ENCODE results near the gene GTPBP4. TPM values are rescaled to one million over a fixed set of nuclear protein-coding genes. Genes with fewer than 3 reads are reported as not detected.
A peak's percentile ranks its signal among the peaks of the same experiment; 100 is the strongest.

The GTPBP4 gene
- total RNA-seq, 1 experiment from 2014 or later: 62.5 TPM

DNA sequence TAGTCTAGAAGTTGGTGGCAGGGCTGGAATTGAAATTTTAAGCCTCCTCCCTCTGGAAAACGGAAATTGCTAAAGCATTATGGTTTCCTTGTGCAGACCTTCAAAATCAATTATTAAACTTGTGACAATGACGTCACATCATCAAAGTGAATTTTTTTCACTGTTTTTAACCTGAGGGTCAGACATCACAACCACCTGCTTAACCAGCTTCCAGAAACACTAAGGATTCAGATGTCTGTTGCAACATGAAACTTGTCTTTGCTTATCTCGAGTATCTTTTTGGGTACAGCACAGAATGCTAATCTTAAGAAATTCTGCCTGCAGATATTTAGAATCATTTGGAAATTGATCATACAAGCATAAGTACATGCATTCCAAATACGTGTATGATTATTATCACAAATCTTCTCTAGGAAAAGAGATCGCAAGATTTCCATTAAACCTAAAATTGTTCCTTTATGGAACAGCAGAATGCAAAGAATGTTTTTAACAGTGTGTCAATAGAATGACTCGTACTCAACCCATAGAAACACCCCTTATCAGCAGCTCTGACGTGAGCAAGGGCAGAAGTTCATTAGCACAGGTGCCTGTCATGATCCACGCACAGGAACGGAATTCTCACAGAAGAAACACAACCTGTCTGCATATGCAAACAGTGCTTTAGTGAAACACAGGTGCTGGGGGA lies 4.1 kb upstream of the GTPBP4 start:
- ChIA-PET CTCF (no interaction called here), POLR2A (ENCODE audit: unreplicated experiment) (no interaction called here)
- Histone ChIP-seq H3K9me3 (ENCODE audit: insufficient read depth, low read depth) (peaks cover 13% of the 10 kb centered on the region), H3K4me1 (replicated peaks; ENCODE audit: insufficient read depth) (peaks cover 10% of the 10 kb centered on the region), H3K79me2 (ENCODE audit: low read depth) (peaks cover 20% of the 10 kb centered on the region), H2AFZ (no peak overlapping the region), H4K20me1 (ENCODE audit: insufficient read depth) (peaks cover 6% of the 10 kb centered on the region), H3K9me2 (ENCODE audit: insufficient read depth) (no peaks in the 10 kb centered on the region), H3F3A (ENCODE audit: insufficient read depth, low read depth) (peaks cover 9% of the 10 kb centered on the region; the same call in 1 of the 2 replicates), H3K4me2 (0 out of 2 replicates have a peak overlapping the region, but pooled peaks have one; percentile 2), H3K4me3 (no peak overlapping the region), H3K27me3 (ENCODE audit: insufficient read depth, low read depth) (no peaks in the 10 kb centered on the region), H3K27ac (peak overlapping the region; percentile 49; the same call in 1 of the 2 replicates), H3K36me3 (ENCODE audit: low read depth) (no peaks in the 10 kb centered on the region)
- DNase-seq: peak; percentile 46 to 84
- BruUV-seq (replicated peaks): no TSS peak
- TF ChIP-seq EZH2 (IDR thresholded peaks at IDR 0.05; ENCODE audit: low read depth) (no peak), CTCF (conservative IDR thresholded peaks at IDR 0.05) (no peak)
- intact Hi-C loops (cut with micrococcal nuclease; ENCODE audit: unreplicated experiment): no loop called here

DNA sequence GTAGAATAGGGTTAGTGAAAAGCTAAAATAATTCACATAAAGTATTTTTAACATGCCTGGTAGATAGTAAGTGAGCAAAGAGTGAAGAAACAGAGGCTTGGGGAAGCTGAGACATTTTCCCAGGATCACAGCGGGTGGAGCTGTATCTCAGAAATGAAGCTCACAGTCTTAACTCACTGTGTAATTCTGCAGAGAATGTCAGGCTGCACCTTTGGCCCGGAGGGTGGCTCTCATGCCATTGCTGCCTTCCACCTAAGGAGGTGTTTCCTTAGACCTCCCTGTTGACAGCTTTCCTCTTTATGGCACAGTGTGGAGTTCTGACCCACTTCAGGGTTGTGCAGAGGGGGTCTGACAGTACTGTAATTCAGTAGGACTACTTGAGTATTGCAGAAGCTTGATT lies 2.9 kb upstream of the GTPBP4 start:
- no peak overlapping the region for H3K4me3 ChIP-seq
- ChIA-PET CTCF (no interaction called here), POLR2A (ENCODE audit: unreplicated experiment) (interaction anchor here (0.5 kb wide), 1 partner anchor 18 kb away, joined by 3 read pairs; no protein-coding TSS in a partner anchor)
- H3K36me3 ChIP-seq (ENCODE audit: low read depth): 0 out of 2 replicates have a peak, but pooled peaks cover 4% of the 10 kb centered on the region
- no peak for DNase-seq
- H2AFZ ChIP-seq: no peak overlapping the region
- no peak overlapping the region for H3K4me2 ChIP-seq
- H3K9me2 ChIP-seq (ENCODE audit: insufficient read depth): no peaks in the 10 kb centered on the region
- H3K4me1 ChIP-seq (replicated peaks; ENCODE audit: insufficient read depth): peaks cover 20% of the 10 kb centered on the region
- no peak overlapping the region for H3K27ac ChIP-seq
- H4K20me1 ChIP-seq (ENCODE audit: insufficient read depth): peaks cover 18% of the 10 kb centered on the region
- no TSS peak for BruUV-seq (replicated peaks)
- peaks cover 9% of the 10 kb centered on the region; the same call in 1 of the 2 replicates for H3K9me3 ChIP-seq (ENCODE audit: insufficient read depth, low read depth)
- TF ChIP-seq CTCF (conservative IDR thresholded peaks at IDR 0.05): no peak
- TF ChIP-seq EZH2 (IDR thresholded peaks at IDR 0.05; ENCODE audit: low read depth): no peak
- H3K79me2 ChIP-seq (ENCODE audit: low read depth): peaks cover 33% of the 10 kb centered on the region
- peaks cover 9% of the 10 kb centered on the region; the same call in 1 of the 2 replicates for H3F3A ChIP-seq (ENCODE audit: insufficient read depth, low read depth)
- H3K27me3 ChIP-seq (ENCODE audit: insufficient read depth, low read depth): no peaks in the 10 kb centered on the region
- intact Hi-C loops (cut with micrococcal nuclease; ENCODE audit: unreplicated experiment): no loop called here

- Histone ChIP-seq H3K36me3 (ENCODE audit: low read depth) (0 out of 2 replicates have a peak, but pooled peaks cover 4% of the 10 kb centered on the region), H3K4me2 (no peak overlapping the region; the same call in 1 of the 2 replicates), H3K27ac (no peak overlapping the region), H3K4me1 (replicated peaks; ENCODE audit: insufficient read depth) (peaks cover 20% of the 10 kb centered on the region), H4K20me1 (ENCODE audit: insufficient read depth) (peaks cover 27% of the 10 kb centered on the region), H2AFZ (no peak overlapping the region), H3K27me3 (ENCODE audit: insufficient read depth, low read depth) (no peaks in the 10 kb centered on the region), H3K9me3 (ENCODE audit: insufficient read depth, low read depth) (peaks cover under 1% of the 10 kb centered on the region; the same call in 1 of the 2 replicates), H3K9me2 (ENCODE audit: insufficient read depth) (no peaks in the 10 kb centered on the region), H3K4me3 (no peak overlapping the region), H3K79me2 (ENCODE audit: low read depth) (peaks cover 42% of the 10 kb centered on the region), H3F3A (ENCODE audit: insufficient read depth, low read depth) (peaks cover 9% of the 10 kb centered on the region; the same call in 1 of the 2 replicates)
- intact Hi-C loops (cut with micrococcal nuclease; ENCODE audit: unreplicated experiment): loop anchor here (2.0 kb wide), 1 partner anchor 63 kb away; the partner anchor contains the start of gene IDI1
- ChIA-PET CTCF (no interaction called here), POLR2A (ENCODE audit: unreplicated experiment) (interaction anchor here (0.6 to 0.7 kb wide), 2 partner anchors 42 to 440 kb away, joined by 3 to 5 read pairs; no protein-coding TSS in a partner anchor)
- TF ChIP-seq CTCF (conservative IDR thresholded peaks at IDR 0.05) (no peak), EZH2 (IDR thresholded peaks at IDR 0.05; ENCODE audit: low read depth) (no peak)
- peak; percentile 26 to 51 for DNase-seq
- no TSS peak for BruUV-seq (replicated peaks)
Measured at GRCh38 chr10:986137-986825, 2.0 kb upstream of the GTPBP4 start.

Measured in PC-9 (cell line).